Osteoblast (primary cell): ENCODE measurements around the gene CTTNBP2. TPM values are rescaled to one million over a fixed set of nuclear protein-coding genes. Genes with fewer than 3 reads are reported as not detected.

ENCODE experiments used
- DNase-seq: peaks from one replicate; pipeline ENCODE4 v3.0.0; 2011; ENCODE audit warnings: low spot score, mixed read lengths; ENCODE audit not compliant: insufficient read length; ENCODE audit errors: missing footprints
- H2AFZ ChIP-seq: 2 replicates; pipeline ENCODE4 v1.6.0; 2011; ENCODE audit warnings: mild to moderate bottlenecking, low read length
- H3K27ac ChIP-seq: 2 replicates; pipeline ENCODE4 v1.5.1; 2011; ENCODE audit warnings: mild to moderate bottlenecking, low read depth, low read length, moderate library complexity
- H3K27me3 ChIP-seq: 2 replicates; pipeline ENCODE4 v1.6.0; 2012; ENCODE audit warnings: mild to moderate bottlenecking, control low read depth, inconsistent platforms, low read length, moderate library complexity; ENCODE audit not compliant: insufficient read depth
- H3K36me3 ChIP-seq: 2 replicates; pipeline ENCODE4 v1.5.1; 2011; ENCODE audit warnings: mild to moderate bottlenecking, low read length, control low read depth, moderate library complexity; ENCODE audit not compliant: insufficient read depth
- H3K4me1 ChIP-seq: 2 replicates; pipeline ENCODE4 v1.5.1; 2011; ENCODE audit warnings: mild to moderate bottlenecking, low read length, control low read depth, moderate library complexity; ENCODE audit not compliant: insufficient read depth
- H3K4me2 ChIP-seq: 2 replicates; pipeline ENCODE4 v1.6.0; 2011; ENCODE audit warnings: mild to moderate bottlenecking, low read length; ENCODE audit not compliant: insufficient read depth
- H3K4me3 ChIP-seq: fragments of 200-600 bp; sonication (generic); 3 replicates; pipeline ENCODE4 v1.5.1; 2012; ENCODE audit warnings: mild to moderate bottlenecking, low read length, inconsistent platforms; ENCODE audit not compliant: insufficient read depth
- H3K79me2 ChIP-seq: 2 replicates; pipeline ENCODE4 v1.6.0; 2012; ENCODE audit warnings: mild to moderate bottlenecking, low read length, control low read depth, inconsistent platforms; ENCODE audit not compliant: insufficient read depth
- H3K9me3 ChIP-seq: 2 replicates; pipeline ENCODE4 v1.5.1; 2011; ENCODE audit warnings: low read depth, low read length, control low read depth
- H4K20me1 ChIP-seq: 2 replicates; pipeline ENCODE4 v1.6.0; 2012; ENCODE audit warnings: mild to moderate bottlenecking, low read length, control low read depth; ENCODE audit not compliant: insufficient read depth
- total RNA-seq: library from RNA; depleted of rRNA; stranded (reverse); fragments of >200 nt; gene quantifications from 2 replicates; pipeline ENCODE4 v1.2.3, GENCODE V29; 2012
- TF ChIP-seq, protein P1 (sequence below): IDR thresholded peaks from 2 replicates; pipeline ENCODE4 v1.5.1; 2011; ENCODE audit warnings: mild to moderate bottlenecking, low read depth, low read length, moderate library complexity; ENCODE audit errors: extremely low read depth

Gene CTTNBP2
- total RNA-seq, 1 donor, result 1.1 TPM

DNA sequence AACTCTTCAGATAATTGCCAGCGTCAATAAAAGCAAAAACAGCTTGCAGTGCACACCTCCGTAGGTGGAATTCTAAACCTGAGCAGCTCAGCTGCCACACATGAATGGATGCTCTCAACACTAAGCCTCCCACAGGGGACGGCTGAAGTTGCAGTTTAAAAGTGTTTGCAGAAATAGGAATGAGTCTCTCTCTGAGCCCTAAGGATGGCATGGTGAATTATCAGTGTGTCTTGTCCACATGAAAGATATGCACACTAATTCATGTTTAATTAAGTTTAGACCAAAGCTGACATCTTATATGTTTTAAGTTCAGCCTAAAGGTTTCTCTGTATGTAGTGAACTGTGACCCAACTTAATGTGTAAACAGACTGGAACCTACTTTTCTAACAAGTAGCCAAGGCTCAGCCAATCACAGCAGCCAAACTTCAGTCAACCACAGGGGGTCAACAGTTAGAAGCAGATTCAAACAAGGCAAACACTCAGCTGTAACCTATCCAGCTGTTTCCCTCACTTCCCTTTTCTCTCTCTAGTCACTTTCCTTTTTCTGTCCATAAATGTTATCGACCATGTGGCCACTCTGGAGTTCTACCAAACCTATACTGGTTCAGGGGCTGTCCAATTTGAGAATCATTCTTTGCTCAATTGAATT, 38.1 kb downstream of the CTTNBP2 start:
- H3K27ac ChIP-seq, result no peak overlapping the region
- H3K79me2 ChIP-seq, result no peaks in the 10 kb centered on the region
- no peaks in the 10 kb centered on the region for H3K9me3 ChIP-seq
- H4K20me1 ChIP-seq, result no peaks in the 10 kb centered on the region
- no peak for DNase-seq
- no peaks in the 10 kb centered on the region for H3K36me3 ChIP-seq
- no peak overlapping the region for H3K4me3 ChIP-seq
- no peak overlapping the region for H2AFZ ChIP-seq
- no peak overlapping the region for H3K4me2 ChIP-seq
- TF ChIP-seq, protein P1, sequence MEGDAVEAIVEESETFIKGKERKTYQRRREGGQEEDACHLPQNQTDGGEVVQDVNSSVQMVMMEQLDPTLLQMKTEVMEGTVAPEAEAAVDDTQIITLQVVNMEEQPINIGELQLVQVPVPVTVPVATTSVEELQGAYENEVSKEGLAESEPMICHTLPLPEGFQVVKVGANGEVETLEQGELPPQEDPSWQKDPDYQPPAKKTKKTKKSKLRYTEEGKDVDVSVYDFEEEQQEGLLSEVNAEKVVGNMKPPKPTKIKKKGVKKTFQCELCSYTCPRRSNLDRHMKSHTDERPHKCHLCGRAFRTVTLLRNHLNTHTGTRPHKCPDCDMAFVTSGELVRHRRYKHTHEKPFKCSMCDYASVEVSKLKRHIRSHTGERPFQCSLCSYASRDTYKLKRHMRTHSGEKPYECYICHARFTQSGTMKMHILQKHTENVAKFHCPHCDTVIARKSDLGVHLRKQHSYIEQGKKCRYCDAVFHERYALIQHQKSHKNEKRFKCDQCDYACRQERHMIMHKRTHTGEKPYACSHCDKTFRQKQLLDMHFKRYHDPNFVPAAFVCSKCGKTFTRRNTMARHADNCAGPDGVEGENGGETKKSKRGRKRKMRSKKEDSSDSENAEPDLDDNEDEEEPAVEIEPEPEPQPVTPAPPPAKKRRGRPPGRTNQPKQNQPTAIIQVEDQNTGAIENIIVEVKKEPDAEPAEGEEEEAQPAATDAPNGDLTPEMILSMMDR, result no peak
- no peaks in the 10 kb centered on the region for H3K27me3 ChIP-seq
- no peaks in the 10 kb centered on the region for H3K4me1 ChIP-seq

DNA sequence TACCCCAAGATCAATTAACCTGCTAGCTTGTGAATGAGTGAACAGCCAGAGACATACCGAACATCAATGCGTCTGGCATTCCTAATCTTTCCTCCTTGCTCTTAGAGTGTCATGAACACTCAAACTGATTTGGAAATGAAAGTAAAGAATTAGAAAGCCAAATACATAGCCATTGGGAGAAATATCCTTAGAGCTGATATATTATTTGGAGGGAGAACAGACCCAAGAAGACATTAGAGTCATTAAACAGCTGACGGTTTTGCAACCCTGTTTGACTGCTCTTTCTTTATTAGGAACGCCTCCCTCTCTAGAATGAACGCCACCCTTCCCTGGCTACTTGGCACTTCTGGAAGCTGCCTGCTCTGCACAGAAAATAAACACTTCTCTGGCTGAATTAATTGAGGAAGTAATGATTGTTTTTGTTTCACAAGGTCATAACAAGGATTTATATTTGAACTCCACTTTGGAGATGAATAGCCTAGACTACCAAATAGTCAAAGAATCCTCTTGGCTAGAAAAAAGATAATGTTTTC, 42.8 kb downstream of the CTTNBP2 start:
- DNase-seq, result no peak
- H2AFZ ChIP-seq, result no peak overlapping the region
- H3K79me2 ChIP-seq, result no peaks in the 10 kb centered on the region
- TF ChIP-seq, protein P1, result no peak
- no peaks in the 10 kb centered on the region for H4K20me1 ChIP-seq
- H3K27me3 ChIP-seq, result no peaks in the 10 kb centered on the region
- H3K27ac ChIP-seq, result no peak overlapping the region
- H3K9me3 ChIP-seq, result no peaks in the 10 kb centered on the region
- H3K36me3 ChIP-seq, result no peaks in the 10 kb centered on the region
- H3K4me2 ChIP-seq, result no peak overlapping the region
- no peaks in the 10 kb centered on the region for H3K4me1 ChIP-seq
- H3K4me3 ChIP-seq, result no peak overlapping the region

DNA sequence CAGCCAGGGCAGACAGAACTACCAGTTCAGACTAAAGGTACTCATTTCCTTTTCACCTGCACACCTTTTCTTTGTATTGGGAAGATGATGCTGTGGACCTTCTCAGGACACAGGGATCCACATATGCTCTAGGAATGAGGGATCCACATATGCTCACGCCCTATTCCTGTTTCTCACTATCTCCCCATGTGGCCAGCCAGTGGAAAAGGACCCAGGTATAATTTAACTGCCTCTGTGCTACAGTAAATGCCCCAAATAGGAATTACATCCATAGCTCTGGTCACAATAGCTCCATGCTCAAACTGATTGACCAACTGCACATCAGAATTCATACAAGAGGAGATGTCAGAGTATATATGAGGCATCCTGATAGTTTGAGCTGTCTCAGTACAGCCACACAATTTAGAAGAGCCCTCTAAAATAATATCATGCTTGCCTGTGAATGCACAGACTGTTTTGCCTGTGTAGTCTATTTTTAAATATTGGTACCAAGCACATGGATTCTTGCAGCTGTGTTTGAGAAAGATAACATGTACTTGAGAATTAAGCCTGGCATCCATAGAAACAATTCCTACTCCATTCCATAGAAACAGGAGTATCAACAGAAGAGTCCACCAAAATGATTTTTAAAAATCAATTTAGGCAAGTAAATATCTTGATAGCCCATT, 43.7 kb downstream of the CTTNBP2 start:
- Histone ChIP-seq H3K36me3 (no peaks in the 10 kb centered on the region), H3K27me3 (no peaks in the 10 kb centered on the region), H3K4me3 (no peak overlapping the region), H3K27ac (no peak overlapping the region), H4K20me1 (no peaks in the 10 kb centered on the region), H2AFZ (no peak overlapping the region), H3K4me1 (no peaks in the 10 kb centered on the region), H3K9me3 (no peaks in the 10 kb centered on the region), H3K79me2 (no peaks in the 10 kb centered on the region), H3K4me2 (no peak overlapping the region)
- TF ChIP-seq, protein P1, result no peak
- no peak for DNase-seq

- Histone ChIP-seq H3K4me2 (no peak overlapping the region), H3K79me2 (no peaks in the 10 kb centered on the region), H4K20me1 (no peaks in the 10 kb centered on the region), H3K27ac (no peak overlapping the region), H3K27me3 (no peaks in the 10 kb centered on the region), H3K4me3 (no peak overlapping the region), H2AFZ (no peak overlapping the region), H3K36me3 (no peaks in the 10 kb centered on the region), H3K4me1 (no peaks in the 10 kb centered on the region), H3K9me3 (no peaks in the 10 kb centered on the region)
- TF ChIP-seq, protein P1, result no peak
- DNase-seq, result no peak
Measured at GRCh38 chr7:117828825-117829224, 44.4 kb downstream of the CTTNBP2 start.
